Measurements from ENCODE around the gene RAB3IL1.
"Not testable (repeated sequence)": the region's sequence is repeated elsewhere in the genome, so short reads cannot be mapped to it uniquely, and the experiment has no call there.

Gene RAB3IL1

GRCh38 chr11:61887839-61888494, 29.4 kb downstream of the RAB3IL1 start:
- Mint-ChIP-seq H3K4me3 (no peak overlapping the region), H3K9me3 (no peaks in the 10 kb centered on the region), H3K27ac (no peak overlapping the region), H3K36me3 (no peaks in the 10 kb centered on the region), H3K27me3 (peaks cover 45% of the 10 kb centered on the region), H3K4me1 (peaks cover 3% of the 10 kb centered on the region)
- DNase-seq = no peak
- CTCF ChIA-PET = interaction anchor here (1.1 to 1.8 kb wide), 4 partner anchors 8 to 91 kb away, joined by 3 to 6 read pairs (median 5); no protein-coding TSS in a partner anchor

- no peak for DNase-seq
- H3K36me3 Mint-ChIP-seq = no peaks in the 10 kb centered on the region
- H3K4me1 Mint-ChIP-seq = peaks cover 3% of the 10 kb centered on the region
- H3K4me3 Mint-ChIP-seq = no peak overlapping the region
- CTCF ChIA-PET = interaction anchor here (1.1 to 1.6 kb wide), 4 partner anchors 10 to 222 kb away, joined by 3 to 6 read pairs (median 4); no protein-coding TSS in a partner anchor
- H3K27me3 Mint-ChIP-seq = peaks cover 34% of the 10 kb centered on the region
- H3K9me3 Mint-ChIP-seq = no peaks in the 10 kb centered on the region
- H3K27ac Mint-ChIP-seq = no peak overlapping the region
Observed at GRCh38 chr11:61886643-61887042, 30.7 kb downstream of the RAB3IL1 start.

GRCh38 chr11:61885784-61886580, 31.4 kb downstream of the RAB3IL1 start:
- DNase-seq = no peak
- CTCF ChIA-PET = interaction anchor here (1.2 to 1.4 kb wide), 3 partner anchors 12 to 223 kb away, joined by 3 to 6 read pairs (median 4); no protein-coding TSS in a partner anchor
- Mint-ChIP-seq H3K4me1 (peaks cover 3% of the 10 kb centered on the region), H3K27ac (no peak overlapping the region), H3K4me3 (no peak overlapping the region), H3K36me3 (no peaks in the 10 kb centered on the region), H3K27me3 (peaks cover 33% of the 10 kb centered on the region), H3K9me3 (no peaks in the 10 kb centered on the region)

- Mint-ChIP-seq H3K27ac (no peak overlapping the region), H3K9me3 (no peaks in the 10 kb centered on the region), H3K4me1 (no peaks in the 10 kb centered on the region), H3K36me3 (no peaks in the 10 kb centered on the region), H3K27me3 (peaks cover 29% of the 10 kb centered on the region), H3K4me3 (no peak overlapping the region)
- CTCF ChIA-PET = interaction anchor here (0.8 to 1.5 kb wide), 5 partner anchors 13 to 223 kb away, joined by 3 to 6 read pairs (median 4); no protein-coding TSS in a partner anchor
- DNase-seq = no peak
Observed at GRCh38 chr11:61885166-61885778, 32.1 kb downstream of the RAB3IL1 start.

- no peak for DNase-seq
Observed at GRCh38 chr11:61883947-61884346, 33.4 kb downstream of the RAB3IL1 start.

GRCh38 chr11:61883327-61883726, 34.0 kb downstream of the RAB3IL1 start:
- Mint-ChIP-seq H3K4me1 (no peaks in the 10 kb centered on the region), H3K9me3 (no peaks in the 10 kb centered on the region), H3K27me3 (peaks cover 26% of the 10 kb centered on the region)

More at GRCh38 chr11:61883947-61884346, 33.4 kb downstream of the RAB3IL1 start:
- no peaks in the 10 kb centered on the region for H3K36me3 Mint-ChIP-seq
- no peaks in the 10 kb centered on the region for H3K9me3 Mint-ChIP-seq
- no peak overlapping the region for H3K27ac Mint-ChIP-seq
- H3K27me3 Mint-ChIP-seq = peaks cover 26% of the 10 kb centered on the region
- CTCF ChIA-PET = interaction anchor here (1.5 kb wide), 2 partner anchors 14 to 86 kb away, joined by 3 to 4 read pairs; no protein-coding TSS in a partner anchor
- no peak overlapping the region for H3K4me3 Mint-ChIP-seq
- no peaks in the 10 kb centered on the region for H3K4me1 Mint-ChIP-seq

GRCh38 chr11:61882879-61883278, 34.5 kb downstream of the RAB3IL1 start:
- H3K4me1 Mint-ChIP-seq = no peaks in the 10 kb centered on the region
- CTCF ChIA-PET = interaction anchor here (1.5 to 1.7 kb wide), 2 partner anchors 15 to 199 kb away, joined by 4 read pairs; no protein-coding TSS in a partner anchor
- H3K27me3 Mint-ChIP-seq = peaks cover 30% of the 10 kb centered on the region

More at GRCh38 chr11:61883327-61883726, 34.0 kb downstream of the RAB3IL1 start:
- CTCF ChIA-PET = interaction anchor here (1.5 kb wide), 1 partner anchor 15 kb away, joined by 4 read pairs; no protein-coding TSS in a partner anchor
- no peak for DNase-seq
- Mint-ChIP-seq H3K27ac (no peak overlapping the region), H3K4me3 (no peak overlapping the region), H3K36me3 (no peaks in the 10 kb centered on the region)

GRCh38 chr11:61882267-61882666, 35.1 kb downstream of the RAB3IL1 start:
- H3K36me3 Mint-ChIP-seq, H3K9me3 Mint-ChIP-seq, H3K27ac Mint-ChIP-seq, H3K4me1 Mint-ChIP-seq, H3K4me3 Mint-ChIP-seq, DNase-seq: not testable (repeated sequence)
- CTCF ChIA-PET = interaction anchor here (1.7 to 2.0 kb wide), 2 partner anchors 11 to 200 kb away, joined by 4 to 8 read pairs; no protein-coding TSS in a partner anchor
- H3K27me3 Mint-ChIP-seq = peaks cover 29% of the 10 kb centered on the region

More at GRCh38 chr11:61882879-61883278, 34.5 kb downstream of the RAB3IL1 start:
- DNase-seq = no peak
- Mint-ChIP-seq H3K4me3 (no peak overlapping the region), H3K27ac (no peak overlapping the region), H3K36me3 (no peaks in the 10 kb centered on the region), H3K9me3 (no peaks in the 10 kb centered on the region)

- Mint-ChIP-seq H3K27ac (no peak overlapping the region), H3K36me3 (no peaks in the 10 kb centered on the region)
- no peak for DNase-seq
Observed at GRCh38 chr11:61881397-61881796, 36.0 kb downstream of the RAB3IL1 start.

GRCh38 chr11:61880454-61880853, 36.9 kb downstream of the RAB3IL1 start:
- no peak for DNase-seq
- Mint-ChIP-seq H3K4me1 (no peaks in the 10 kb centered on the region), H3K27me3 (peaks cover 24% of the 10 kb centered on the region), H3K27ac (no peak overlapping the region), H3K9me3 (no peaks in the 10 kb centered on the region), H3K36me3 (no peaks in the 10 kb centered on the region), H3K4me3 (no peak overlapping the region)
- CTCF ChIA-PET = interaction anchor here (0.7 to 2.0 kb wide), 2 partner anchors 10 to 19 kb away, joined by 3 to 8 read pairs; no protein-coding TSS in a partner anchor

More at GRCh38 chr11:61881397-61881796, 36.0 kb downstream of the RAB3IL1 start:
- H3K4me1 Mint-ChIP-seq = no peaks in the 10 kb centered on the region
- H3K27me3 Mint-ChIP-seq = peaks cover 24% of the 10 kb centered on the region
- CTCF ChIA-PET = interaction anchor here (0.7 to 2.0 kb wide), 3 partner anchors 11 to 201 kb away, joined by 3 to 8 read pairs (median 4); no protein-coding TSS in a partner anchor
- H3K9me3 Mint-ChIP-seq = no peaks in the 10 kb centered on the region
- no peak overlapping the region for H3K4me3 Mint-ChIP-seq

- Mint-ChIP-seq H3K4me1 (no peaks in the 10 kb centered on the region), H3K27ac (no peak overlapping the region), H3K4me3 (no peak overlapping the region)
Observed at GRCh38 chr11:61880031-61880430, 37.3 kb downstream of the RAB3IL1 start.

GRCh38 chr11:61879152-61879551, 38.2 kb downstream of the RAB3IL1 start:
- CTCF ChIA-PET = interaction anchor here (1.2 kb wide), 1 partner anchor 9 kb away, joined by 4 read pairs; no protein-coding TSS in a partner anchor
- Mint-ChIP-seq H3K9me3 (no peaks in the 10 kb centered on the region), H3K4me3 (no peak overlapping the region), H3K36me3 (no peaks in the 10 kb centered on the region), H3K4me1 (no peaks in the 10 kb centered on the region), H3K27me3 (peaks cover 26% of the 10 kb centered on the region), H3K27ac (no peak overlapping the region)
- no peak for DNase-seq

More at GRCh38 chr11:61880031-61880430, 37.3 kb downstream of the RAB3IL1 start:
- CTCF ChIA-PET = no interaction called here
- no peak for DNase-seq
- H3K27me3 Mint-ChIP-seq = peaks cover 24% of the 10 kb centered on the region
- H3K9me3 Mint-ChIP-seq = no peaks in the 10 kb centered on the region
- no peaks in the 10 kb centered on the region for H3K36me3 Mint-ChIP-seq

- no peak for DNase-seq
- H3K27ac Mint-ChIP-seq = no peak overlapping the region
- H3K36me3 Mint-ChIP-seq = no peaks in the 10 kb centered on the region
- CTCF ChIA-PET = interaction anchor here (0.7 to 1.3 kb wide), 4 partner anchors 24 to 232 kb away, joined by 3 to 5 read pairs (median 4); no protein-coding TSS in a partner anchor
- H3K9me3 Mint-ChIP-seq = no peaks in the 10 kb centered on the region
- H3K4me3 Mint-ChIP-seq = no peak overlapping the region
- H3K27me3 Mint-ChIP-seq = peaks cover 47% of the 10 kb centered on the region
- peaks cover 3% of the 10 kb centered on the region for H3K4me1 Mint-ChIP-seq
Observed at GRCh38 chr11:61875698-61876097, 41.7 kb downstream of the RAB3IL1 start.

Data from activated naive CD4-positive, alpha-beta T cell treated with anti-CD3 and anti-CD28 coated beads, Interleukin-2, amount 10 ng/mL, durations not matched to agents 7 days and 5 days (primary cell).